ENCODE measurements around the gene HOXB2. TPM values are rescaled to one million over a fixed set of nuclear protein-coding genes. Genes with fewer than 3 reads are reported as not detected.
A peak's percentile ranks its signal among the peaks of the same experiment; 100 is the strongest.

Gene HOXB2
- total RNA-seq, 3 donors from 2014 or later (not counting 1 experiment from before 2014, with no cell fraction given) = 21.6 to 30.5 (median 24.7) TPM

- H3K36me3 ChIP-seq (ENCODE audit: control insufficient read depth, insufficient read depth, low read length) = peaks cover 2% of the 10 kb centered on the region
- H3K4me1 Mint-ChIP-seq = peaks cover 20 to 34% of the 10 kb centered on the region in 2 donors
- WGBS (ENCODE audit: insufficient coverage) = 93% methylated on average over 41 of the region's 44 CpGs
- H3K27ac ChIP-seq (ENCODE audit: low read length) = no peak overlapping the region
- H3K4me3 Mint-ChIP-seq = peak overlapping the region; percentile 95
- DNase-seq = no peak
- peak overlapping the region; percentile 87 for H3K27ac Mint-ChIP-seq
- no peaks in the 10 kb centered on the region for H3K9me3 Mint-ChIP-seq
- TF ChIP-seq CTCF (IDR thresholded peaks at IDR 0.05) = no peak
- H3K9me3 ChIP-seq (ENCODE audit: control insufficient read depth, insufficient read depth, low read length) = no peaks in the 10 kb centered on the region
- no peak for ATAC-seq
- no peaks in the 10 kb centered on the region for H3K36me3 Mint-ChIP-seq
- peaks cover 0 to 17% of the 10 kb centered on the region in 2 donors for H3K27me3 Mint-ChIP-seq (ENCODE audit: low read depth in 2 of 2)
- intact Hi-C loops (cut with micrococcal nuclease) = no loop called here
- no peaks in the 10 kb centered on the region for H3K27me3 ChIP-seq (ENCODE audit: control insufficient read depth, insufficient read depth, low read length)
- no peak overlapping the region for H3K4me3 ChIP-seq (ENCODE audit: low read length)
- H3K4me1 ChIP-seq (ENCODE audit: control insufficient read depth, insufficient read depth, low read length) = peaks cover 13% of the 10 kb centered on the region
These were observed 9.7 kb upstream of the HOXB2 start for GRCh38 chr17:48554412-48555257.

GRCh38 chr17:48553826-48554225, 8.9 kb upstream of the HOXB2 start:
- no peak overlapping the region for H3K27ac ChIP-seq (ENCODE audit: low read length)
- no peaks in the 10 kb centered on the region for H3K27me3 ChIP-seq (ENCODE audit: control insufficient read depth, insufficient read depth, low read length)
- peaks cover 13% of the 10 kb centered on the region for H3K4me1 ChIP-seq (ENCODE audit: control insufficient read depth, insufficient read depth, low read length)
- Mint-ChIP-seq H3K36me3 (no peaks in the 10 kb centered on the region), H3K4me1 (peaks cover 20 to 34% of the 10 kb centered on the region in 2 donors), H3K27me3 (ENCODE audit: low read depth in 2 of 2) (peaks cover 0 to 16% of the 10 kb centered on the region in 2 donors), H3K9me3 (no peaks in the 10 kb centered on the region), H3K27ac (peak overlapping the region; percentile 87), H3K4me3 (peak overlapping the region; percentile 67)
- WGBS (ENCODE audit: insufficient coverage) = 100% methylated on average over 1 of the region's 1 CpG
- H3K4me3 ChIP-seq (ENCODE audit: low read length) = no peak overlapping the region
- peaks cover 2% of the 10 kb centered on the region for H3K36me3 ChIP-seq (ENCODE audit: control insufficient read depth, insufficient read depth, low read length)
- H3K9me3 ChIP-seq (ENCODE audit: control insufficient read depth, insufficient read depth, low read length) = no peaks in the 10 kb centered on the region
- intact Hi-C loops (cut with micrococcal nuclease) = no loop called here
- TF ChIP-seq CTCF (IDR thresholded peaks at IDR 0.05) = no peak
- DNase-seq (no peak), ATAC-seq (no peak)

GRCh38 chr17:48553190-48553547, 8.3 kb upstream of the HOXB2 start:
- Mint-ChIP-seq H3K9me3 (no peaks in the 10 kb centered on the region), H3K4me1 (peaks cover 27 to 39% of the 10 kb centered on the region in 2 donors), H3K4me3 (no peak overlapping the region), H3K27me3 (ENCODE audit: low read depth in 2 of 2) (peaks cover 0 to 10% of the 10 kb centered on the region in 2 donors), H3K27ac (peak overlapping the region in 1 of 2 donors; percentile 87), H3K36me3 (no peaks in the 10 kb centered on the region)
- no peak overlapping the region for H3K27ac ChIP-seq (ENCODE audit: low read length)
- H3K36me3 ChIP-seq (ENCODE audit: control insufficient read depth, insufficient read depth, low read length) = peaks cover 2% of the 10 kb centered on the region
- 85% methylated on average over 5 of the region's 5 CpGs for WGBS (ENCODE audit: insufficient coverage)
- intact Hi-C loops (cut with micrococcal nuclease) = no loop called here
- TF ChIP-seq CTCF (IDR thresholded peaks at IDR 0.05) = no peak
- peaks cover 19% of the 10 kb centered on the region for H3K4me1 ChIP-seq (ENCODE audit: control insufficient read depth, insufficient read depth, low read length)
- H3K27me3 ChIP-seq (ENCODE audit: control insufficient read depth, insufficient read depth, low read length) = no peaks in the 10 kb centered on the region
- H3K9me3 ChIP-seq (ENCODE audit: control insufficient read depth, insufficient read depth, low read length) = no peaks in the 10 kb centered on the region
- ATAC-seq = no peak
- no peak for DNase-seq
- H3K4me3 ChIP-seq (ENCODE audit: low read length) = no peak overlapping the region
